ENCODE measurements around the gene AFAP1L1.

Gene AFAP1L1

GRCh38 chr5:149322518-149322917 is 50.9 kb downstream of the AFAP1L1 start:
- POLR2A ChIA-PET, result interaction anchor here (1.2 kb wide), 1 partner anchor 35 kb away, joined by 3 read pairs; the partner anchor contains the start of gene PCYOX1L
- TF ChIP-seq PKNOX1 (IDR thresholded peaks at IDR 0.05) (no peak), SUZ12 (IDR thresholded peaks at IDR 0.05) (no peak), FOXM1 (IDR thresholded peaks at IDR 0.05; ENCODE audit: borderline replicate concordance) (no peak), HDGF (IDR thresholded peaks at IDR 0.05; ENCODE audit: borderline replicate concordance) (no peak), SP1 (IDR thresholded peaks at IDR 0.05) (no peak), ZNF384 (IDR thresholded peaks at IDR 0.05) (no peak), CTBP1 (IDR thresholded peaks at IDR 0.05; ENCODE audit: borderline replicate concordance) (no peak), ELF4 (IDR thresholded peaks at IDR 0.05) (no peak), ARNT (IDR thresholded peaks at IDR 0.05) (no peak)
- DNase-seq (ENCODE audit: extremely low spot score), result no peak
- CTCF ChIA-PET, result interaction anchor here (0.7 kb wide), 1 partner anchor 45 kb away, joined by 3 read pairs; no protein-coding TSS in a partner anchor

- POLR2A ChIA-PET, result interaction anchor here (1.2 to 1.5 kb wide), 2 partner anchors 21 to 34 kb away, joined by 3 to 5 read pairs; partner anchors contain the start of gene PCYOX1L
- TF ChIP-seq LEF1 (IDR thresholded peaks at IDR 0.05; ENCODE audit: borderline replicate concordance) (no peak), FOXM1 (IDR thresholded peaks at IDR 0.05; ENCODE audit: borderline replicate concordance) (no peak), BHLHE40 (IDR thresholded peaks at IDR 0.05; ENCODE audit: borderline replicate concordance) (no peak), NFRKB (IDR thresholded peaks at IDR 0.05) (no peak)
- no peak for DNase-seq (ENCODE audit: extremely low spot score)
- CTCF ChIA-PET, result interaction anchor here (0.7 to 1.2 kb wide), 2 partner anchors 44 to 111 kb away, joined by 3 to 4 read pairs; no protein-coding TSS in a partner anchor
These were observed 51.6 kb downstream of the AFAP1L1 start for GRCh38 chr5:149323210-149323609.

- ChIA-PET CTCF (interaction anchor here (1.2 to 1.4 kb wide), 2 partner anchors 44 to 111 kb away, joined by 3 to 4 read pairs; no protein-coding TSS in a partner anchor), POLR2A (interaction anchor here (1.2 to 1.5 kb wide), 2 partner anchors 21 to 34 kb away, joined by 3 to 5 read pairs; partner anchors contain the start of gene PCYOX1L)
- TF ChIP-seq SP1 (IDR thresholded peaks at IDR 0.05) (no peak), L3MBTL2 (conservative IDR thresholded peaks at IDR 0.05) (no peak), ZNF384 (IDR thresholded peaks at IDR 0.05) (no peak), CTBP1 (IDR thresholded peaks at IDR 0.05; ENCODE audit: borderline replicate concordance) (no peak), TARDBP (IDR thresholded peaks at IDR 0.05) (no peak), ELF4 (IDR thresholded peaks at IDR 0.05) (no peak), FOXA1 (IDR thresholded peaks at IDR 0.05) (no peak)
- no peak for DNase-seq (ENCODE audit: extremely low spot score)
These were observed 52.1 kb downstream of the AFAP1L1 start for GRCh38 chr5:149323621-149324205.

- CTCF ChIA-PET, result interaction anchor here (1.4 kb wide), 1 partner anchor 43 kb away, joined by 3 read pairs; no protein-coding TSS in a partner anchor
- no peak for DNase-seq (ENCODE audit: extremely low spot score)
- POLR2A ChIA-PET, result interaction anchor here (0.8 to 1.0 kb wide), 2 partner anchors 9 to 21 kb away, joined by 3 read pairs; partner anchors contain the start of gene GRPEL2
- TF ChIP-seq HDGF (IDR thresholded peaks at IDR 0.05; ENCODE audit: borderline replicate concordance) (no peak), L3MBTL2 (conservative IDR thresholded peaks at IDR 0.05) (no peak), NFRKB (IDR thresholded peaks at IDR 0.05) (no peak), SP1 (IDR thresholded peaks at IDR 0.05) (no peak), CTBP1 (IDR thresholded peaks at IDR 0.05; ENCODE audit: borderline replicate concordance) (no peak), ELF4 (IDR thresholded peaks at IDR 0.05) (no peak), FOXK2 (IDR thresholded peaks at IDR 0.05) (no peak), ZNF384 (IDR thresholded peaks at IDR 0.05) (no peak), SUZ12 (IDR thresholded peaks at IDR 0.05) (no peak), FOXA1 (IDR thresholded peaks at IDR 0.05) (no peak), ARNT (IDR thresholded peaks at IDR 0.05) (no peak), LEF1 (IDR thresholded peaks at IDR 0.05; ENCODE audit: borderline replicate concordance) (no peak)
These were observed 53.0 kb downstream of the AFAP1L1 start for GRCh38 chr5:149324641-149325040.

- no peak for DNase-seq (ENCODE audit: extremely low spot score)
- TF ChIP-seq FOXM1 (IDR thresholded peaks at IDR 0.05; ENCODE audit: borderline replicate concordance), result no peak
- no peak for TF ChIP-seq SP1 (IDR thresholded peaks at IDR 0.05)
- POLR2A ChIA-PET, result interaction anchor here (0.8 to 1.0 kb wide), 2 partner anchors 9 to 20 kb away, joined by 3 read pairs; partner anchors contain the start of gene GRPEL2
- CTCF ChIA-PET, result interaction anchor here (0.6 to 1.4 kb wide), 2 partner anchors 43 to 495 kb away, joined by 3 read pairs; no protein-coding TSS in a partner anchor
These were observed 53.6 kb downstream of the AFAP1L1 start for GRCh38 chr5:149325166-149325735.

- POLR2A ChIA-PET, result no interaction called here
- no peak for DNase-seq (ENCODE audit: extremely low spot score)
- TF ChIP-seq CTBP1 (IDR thresholded peaks at IDR 0.05; ENCODE audit: borderline replicate concordance), result no peak
- no peak for TF ChIP-seq ZNF384 (IDR thresholded peaks at IDR 0.05)
- TF ChIP-seq SP1 (IDR thresholded peaks at IDR 0.05), result no peak
- TF ChIP-seq TARDBP (IDR thresholded peaks at IDR 0.05), result no peak
- no peak for TF ChIP-seq ARNT (IDR thresholded peaks at IDR 0.05)
- no peak for TF ChIP-seq FOXM1 (IDR thresholded peaks at IDR 0.05; ENCODE audit: borderline replicate concordance)
- TF ChIP-seq LEF1 (IDR thresholded peaks at IDR 0.05; ENCODE audit: borderline replicate concordance), result no peak
- no peak for TF ChIP-seq PKNOX1 (IDR thresholded peaks at IDR 0.05)
- TF ChIP-seq FOXK2 (IDR thresholded peaks at IDR 0.05), result no peak
- TF ChIP-seq SUZ12 (IDR thresholded peaks at IDR 0.05), result no peak
- TF ChIP-seq HDGF (IDR thresholded peaks at IDR 0.05; ENCODE audit: borderline replicate concordance), result no peak
- CTCF ChIA-PET, result interaction anchor here (0.6 kb wide), 1 partner anchor 496 kb away, joined by 3 read pairs; no protein-coding TSS in a partner anchor
These were observed 54.2 kb downstream of the AFAP1L1 start for GRCh38 chr5:149325894-149326293.

- POLR2A ChIA-PET, result no interaction called here
- no peak for TF ChIP-seq CTBP1 (IDR thresholded peaks at IDR 0.05; ENCODE audit: borderline replicate concordance)
- TF ChIP-seq LEF1 (IDR thresholded peaks at IDR 0.05; ENCODE audit: borderline replicate concordance), result no peak
- no peak for TF ChIP-seq BHLHE40 (IDR thresholded peaks at IDR 0.05; ENCODE audit: borderline replicate concordance)
- TF ChIP-seq ARNT (IDR thresholded peaks at IDR 0.05), result no peak
- CTCF ChIA-PET, result no interaction called here
- no peak for DNase-seq (ENCODE audit: extremely low spot score)
These were observed 55.0 kb downstream of the AFAP1L1 start for GRCh38 chr5:149326611-149327010.
